ENCODE measurements around the gene DLG2.

Gene DLG2

GRCh38 chr11:83520849-83521248 is 2106.3 kb downstream of the DLG2 start:
- no peak for DNase-seq (ENCODE audit: low spot score)

- no peak for DNase-seq (ENCODE audit: low spot score)
Measured at GRCh38 chr11:83511646-83512045, 2115.5 kb downstream of the DLG2 start.

GRCh38 chr11:83510530-83511460 is 2116.3 kb downstream of the DLG2 start:
- no peak for DNase-seq (ENCODE audit: low spot score)

GRCh38 chr11:83508804-83509203 is 2118.3 kb downstream of the DLG2 start:
- no peak for DNase-seq (ENCODE audit: low spot score)

GRCh38 chr11:83502041-83502440 is 2125.1 kb downstream of the DLG2 start:
- no peak for DNase-seq (ENCODE audit: low spot score)

- DNase-seq (ENCODE audit: low spot score) = no peak
Measured at GRCh38 chr11:83493917-83494316, 2133.2 kb downstream of the DLG2 start.

- no peak for DNase-seq (ENCODE audit: low spot score)
Measured at GRCh38 chr11:83493034-83493433, 2134.1 kb downstream of the DLG2 start.

- DNase-seq (ENCODE audit: low spot score) = no peak
Measured at GRCh38 chr11:83483808-83484207, 2143.3 kb downstream of the DLG2 start.

- DNase-seq (ENCODE audit: low spot score) = no peak
Measured at GRCh38 chr11:83480811-83481210, 2146.3 kb downstream of the DLG2 start.

- no peak for DNase-seq (ENCODE audit: low spot score)
Measured at GRCh38 chr11:83480251-83480650, 2146.9 kb downstream of the DLG2 start.

- DNase-seq (ENCODE audit: low spot score) = no peak
Measured at GRCh38 chr11:83477772-83478171, 2149.4 kb downstream of the DLG2 start.

GRCh38 chr11:83475760-83476159 is 2151.4 kb downstream of the DLG2 start:
- no peak for DNase-seq (ENCODE audit: low spot score)

- DNase-seq (ENCODE audit: low spot score) = no peak
Measured at GRCh38 chr11:83473743-83474142, 2153.4 kb downstream of the DLG2 start.

- DNase-seq (ENCODE audit: low spot score) = no peak
Measured at GRCh38 chr11:83472806-83473205, 2154.3 kb downstream of the DLG2 start.

GRCh38 chr11:83471831-83472727 is 2155.1 kb downstream of the DLG2 start:
- DNase-seq (ENCODE audit: low spot score) = no peak

- DNase-seq (ENCODE audit: low spot score) = no peak
Measured at GRCh38 chr11:83467837-83468236, 2159.3 kb downstream of the DLG2 start.

GRCh38 chr11:83464160-83464944 is 2162.8 kb downstream of the DLG2 start:
- no peak for DNase-seq (ENCODE audit: low spot score)

GRCh38 chr11:83459798-83460197 is 2167.3 kb downstream of the DLG2 start:
- no peak for DNase-seq (ENCODE audit: low spot score)

- no peak for DNase-seq (ENCODE audit: low spot score)
Measured at GRCh38 chr11:83456566-83456965, 2170.6 kb downstream of the DLG2 start.

- peak; percentile 63 for DNase-seq (ENCODE audit: low spot score)
Measured at GRCh38 chr11:83456075-83456474, 2171.1 kb downstream of the DLG2 start.

- no peak for DNase-seq (ENCODE audit: low spot score)
Measured at GRCh38 chr11:83455356-83455755, 2171.8 kb downstream of the DLG2 start.

GRCh38 chr11:83454674-83455073 is 2172.5 kb downstream of the DLG2 start:
- DNase-seq (ENCODE audit: low spot score) = no peak
